Measurements from ENCODE around the gene AIRE. TPM values are rescaled to one million over a fixed set of nuclear protein-coding genes. Genes with fewer than 3 reads are reported as not detected.

Gene AIRE
- total and polyA plus RNA-seq, 2 of the 13 experiments (the other 11 are each of a cell fraction or from before 2014, with no cell fraction given), result not detected

DNA sequence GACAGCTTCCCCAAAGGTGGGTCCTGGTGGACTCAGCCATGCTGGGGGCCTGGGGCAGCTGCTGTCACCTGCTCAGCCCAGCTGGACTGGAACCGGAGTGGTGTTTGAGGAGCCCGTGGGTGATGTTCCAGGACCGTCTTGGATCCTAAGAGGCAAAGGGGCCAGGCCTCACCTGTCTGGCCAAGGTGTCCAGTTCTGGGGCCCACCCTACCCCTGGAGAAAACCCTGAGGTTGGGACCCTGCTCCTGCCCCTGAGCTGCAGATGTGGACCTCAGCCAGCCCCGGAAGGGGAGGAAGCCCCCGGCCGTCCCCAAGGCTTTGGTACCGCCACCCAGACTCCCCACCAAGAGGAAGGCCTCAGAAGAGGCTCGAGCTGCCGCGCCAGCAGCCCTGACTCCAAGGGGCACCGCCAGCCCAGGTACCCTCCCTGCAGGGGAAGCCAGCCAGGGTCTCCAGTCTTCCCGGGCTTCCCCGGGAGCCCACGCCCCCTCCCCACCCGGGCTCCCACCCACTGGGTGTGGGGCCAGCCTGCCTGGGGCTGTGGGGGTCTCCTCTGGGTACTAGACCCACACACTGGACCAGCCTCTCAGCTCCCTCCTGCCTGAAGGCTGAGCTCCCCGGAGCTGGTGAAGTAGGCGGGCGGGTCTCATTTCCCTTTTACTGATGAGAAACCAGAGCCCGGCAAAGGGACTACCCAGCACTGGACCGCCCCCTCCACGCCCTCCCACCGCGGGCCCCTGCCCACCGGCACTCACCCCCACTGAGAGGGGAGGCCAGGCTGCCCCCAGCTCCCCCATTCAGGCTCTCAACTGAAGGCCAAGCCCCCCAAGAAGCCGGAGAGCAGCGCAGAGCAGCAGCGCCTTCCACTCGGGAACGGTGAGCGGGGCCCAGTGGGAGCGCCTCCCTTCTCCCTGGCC, 1.3 kb downstream of the AIRE start:
- in situ Hi-C loops (cut with HindIII; ENCODE audit: extremely low pct_ligation_motif_present, low pct_unique_long_range_greater_than_20kb) (no loop called here), intact Hi-C loops (cut with micrococcal nuclease; ENCODE audit: unreplicated experiment) (no loop called here)
- Histone ChIP-seq H3K79me2 (ENCODE audit: insufficient read depth, low read length) (no peaks in the 10 kb centered on the region), H3K27ac (ENCODE audit: extremely low read length, insufficient read depth, low read length) (no peak overlapping the region), H3K4me2 (ENCODE audit: low read depth, low read length) (no peak overlapping the region), H2AFZ (ENCODE audit: low read length) (no peak overlapping the region), H3K4me1 (ENCODE audit: insufficient read depth, low read length) (no peaks in the 10 kb centered on the region), H3K36me3 (replicated peaks in 1 of 2; ENCODE audit: control insufficient read depth in 1 of 2, insufficient read depth in 2 of 2, low read length in 2 of 2) (no peaks in the 10 kb centered on the region), H4K20me1 (ENCODE audit: insufficient read depth, low read length) (no peaks in the 10 kb centered on the region), H3K9ac (ENCODE audit: insufficient read depth, low read depth, low read length) (no peak overlapping the region), H3K4me3 (replicated peaks in 1 of 3; ENCODE audit: insufficient read depth in 1 of 3, low read depth in 2 of 3, low read length in 3 of 3) (no peak overlapping the region), H3K9me3 (ENCODE audit: low read length) (no peaks in the 10 kb centered on the region), H3K27me3 (ENCODE audit: control insufficient read depth in 1 of 2, insufficient read depth in 2 of 2, low read length in 2 of 2) (peaks cover 6 to 63% of the 10 kb centered on the region in 2 experiments)
- CTCF ChIA-PET (ENCODE audit: low intra/inter-chr PET ratio, low total read pairs), result no interaction called here
- TF ChIP-seq MTA1 (CRISPR knock-in tag; IDR thresholded peaks at IDR 0.05; ENCODE audit: borderline replicate concordance) (no peak), PRMT3 (CRISPR knock-in tag; IDR thresholded peaks at IDR 0.05; ENCODE audit: borderline replicate concordance, low read depth) (no peak), ZNF543 (CRISPR knock-in tag; IDR thresholded peaks at IDR 0.05) (no peak), ZNF609 (CRISPR knock-in tag; IDR thresholded peaks at IDR 0.05; ENCODE audit: borderline replicate concordance) (no peak), ZSCAN31 (CRISPR knock-in tag; IDR thresholded peaks at IDR 0.05; ENCODE audit: low read depth) (no peak), ZNF788 (CRISPR knock-in tag; IDR thresholded peaks at IDR 0.05; ENCODE audit: borderline replicate concordance) (no peak), MTERF4 (CRISPR knock-in tag; IDR thresholded peaks at IDR 0.05) (no peak)
- TF ChIP-seq, protein P1, sequence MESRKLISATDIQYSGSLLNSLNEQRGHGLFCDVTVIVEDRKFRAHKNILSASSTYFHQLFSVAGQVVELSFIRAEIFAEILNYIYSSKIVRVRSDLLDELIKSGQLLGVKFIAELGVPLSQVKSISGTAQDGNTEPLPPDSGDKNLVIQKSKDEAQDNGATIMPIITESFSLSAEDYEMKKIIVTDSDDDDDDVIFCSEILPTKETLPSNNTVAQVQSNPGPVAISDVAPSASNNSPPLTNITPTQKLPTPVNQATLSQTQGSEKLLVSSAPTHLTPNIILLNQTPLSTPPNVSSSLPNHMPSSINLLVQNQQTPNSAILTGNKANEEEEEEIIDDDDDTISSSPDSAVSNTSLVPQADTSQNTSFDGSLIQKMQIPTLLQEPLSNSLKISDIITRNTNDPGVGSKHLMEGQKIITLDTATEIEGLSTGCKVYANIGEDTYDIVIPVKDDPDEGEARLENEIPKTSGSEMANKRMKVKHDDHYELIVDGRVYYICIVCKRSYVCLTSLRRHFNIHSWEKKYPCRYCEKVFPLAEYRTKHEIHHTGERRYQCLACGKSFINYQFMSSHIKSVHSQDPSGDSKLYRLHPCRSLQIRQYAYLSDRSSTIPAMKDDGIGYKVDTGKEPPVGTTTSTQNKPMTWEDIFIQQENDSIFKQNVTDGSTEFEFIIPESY (CRISPR knock-in tag; IDR thresholded peaks at IDR 0.05), result no peak
- TF ChIP-seq, protein P2, sequence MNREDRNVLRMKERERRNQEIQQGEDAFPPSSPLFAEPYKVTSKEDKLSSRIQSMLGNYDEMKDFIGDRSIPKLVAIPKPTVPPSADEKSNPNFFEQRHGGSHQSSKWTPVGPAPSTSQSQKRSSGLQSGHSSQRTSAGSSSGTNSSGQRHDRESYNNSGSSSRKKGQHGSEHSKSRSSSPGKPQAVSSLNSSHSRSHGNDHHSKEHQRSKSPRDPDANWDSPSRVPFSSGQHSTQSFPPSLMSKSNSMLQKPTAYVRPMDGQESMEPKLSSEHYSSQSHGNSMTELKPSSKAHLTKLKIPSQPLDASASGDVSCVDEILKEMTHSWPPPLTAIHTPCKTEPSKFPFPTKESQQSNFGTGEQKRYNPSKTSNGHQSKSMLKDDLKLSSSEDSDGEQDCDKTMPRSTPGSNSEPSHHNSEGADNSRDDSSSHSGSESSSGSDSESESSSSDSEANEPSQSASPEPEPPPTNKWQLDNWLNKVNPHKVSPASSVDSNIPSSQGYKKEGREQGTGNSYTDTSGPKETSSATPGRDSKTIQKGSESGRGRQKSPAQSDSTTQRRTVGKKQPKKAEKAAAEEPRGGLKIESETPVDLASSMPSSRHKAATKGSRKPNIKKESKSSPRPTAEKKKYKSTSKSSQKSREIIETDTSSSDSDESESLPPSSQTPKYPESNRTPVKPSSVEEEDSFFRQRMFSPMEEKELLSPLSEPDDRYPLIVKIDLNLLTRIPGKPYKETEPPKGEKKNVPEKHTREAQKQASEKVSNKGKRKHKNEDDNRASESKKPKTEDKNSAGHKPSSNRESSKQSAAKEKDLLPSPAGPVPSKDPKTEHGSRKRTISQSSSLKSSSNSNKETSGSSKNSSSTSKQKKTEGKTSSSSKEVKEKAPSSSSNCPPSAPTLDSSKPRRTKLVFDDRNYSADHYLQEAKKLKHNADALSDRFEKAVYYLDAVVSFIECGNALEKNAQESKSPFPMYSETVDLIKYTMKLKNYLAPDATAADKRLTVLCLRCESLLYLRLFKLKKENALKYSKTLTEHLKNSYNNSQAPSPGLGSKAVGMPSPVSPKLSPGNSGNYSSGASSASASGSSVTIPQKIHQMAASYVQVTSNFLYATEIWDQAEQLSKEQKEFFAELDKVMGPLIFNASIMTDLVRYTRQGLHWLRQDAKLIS (CRISPR knock-in tag; IDR thresholded peaks at IDR 0.05), result no peak
- TF ChIP-seq, protein P3, sequence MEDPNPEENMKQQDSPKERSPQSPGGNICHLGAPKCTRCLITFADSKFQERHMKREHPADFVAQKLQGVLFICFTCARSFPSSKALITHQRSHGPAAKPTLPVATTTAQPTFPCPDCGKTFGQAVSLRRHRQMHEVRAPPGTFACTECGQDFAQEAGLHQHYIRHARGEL (CRISPR knock-in tag; IDR thresholded peaks at IDR 0.05), result no peak
- ATAC-seq (no peak), FAIRE-seq (no peak), DNase-seq (ENCODE audit: low spot score) (no peak)
- BruUV-seq (replicated peaks), result no TSS peak
- POLR2A ChIA-PET, result no interaction called here
- 39% methylated on average over 8 of the region's 31 CpGs for WGBS (ENCODE audit: low lambda C conversion rate)

Data from HepG2 (cell line).